ENCODE measurements around the gene PSMA2.

The PSMA2 gene

DNA sequence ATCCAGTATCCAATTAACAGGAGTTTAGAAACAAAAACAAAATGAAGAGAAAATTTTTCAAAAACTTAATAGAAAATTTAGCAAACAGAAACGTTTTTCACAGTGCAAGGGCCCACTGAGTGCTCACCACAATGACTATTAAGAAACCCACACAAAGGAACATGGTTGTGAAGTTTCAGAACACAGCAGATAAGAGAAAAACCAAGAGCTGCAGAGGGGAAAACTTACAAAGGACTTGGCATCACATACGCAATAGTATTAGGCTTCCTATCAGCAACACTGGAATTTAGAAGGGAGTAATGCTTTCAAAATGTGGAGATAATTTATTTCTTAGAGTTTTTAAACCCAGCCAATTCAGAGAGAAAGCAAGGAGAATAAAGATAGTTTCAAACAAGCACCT is 18.4 kb downstream of the PSMA2 start:
- H3K27ac ChIP-seq, result no peak overlapping the region
- POLR2A ChIA-PET (ENCODE audit: low non-redundant PET), result no interaction called here
- CTCF ChIA-PET, result interaction anchor here (0.6 kb wide), 1 partner anchor 816 kb away, joined by 4 read pairs; the partner anchor contains the start of gene COA1
- TF ChIP-seq, protein P1, sequence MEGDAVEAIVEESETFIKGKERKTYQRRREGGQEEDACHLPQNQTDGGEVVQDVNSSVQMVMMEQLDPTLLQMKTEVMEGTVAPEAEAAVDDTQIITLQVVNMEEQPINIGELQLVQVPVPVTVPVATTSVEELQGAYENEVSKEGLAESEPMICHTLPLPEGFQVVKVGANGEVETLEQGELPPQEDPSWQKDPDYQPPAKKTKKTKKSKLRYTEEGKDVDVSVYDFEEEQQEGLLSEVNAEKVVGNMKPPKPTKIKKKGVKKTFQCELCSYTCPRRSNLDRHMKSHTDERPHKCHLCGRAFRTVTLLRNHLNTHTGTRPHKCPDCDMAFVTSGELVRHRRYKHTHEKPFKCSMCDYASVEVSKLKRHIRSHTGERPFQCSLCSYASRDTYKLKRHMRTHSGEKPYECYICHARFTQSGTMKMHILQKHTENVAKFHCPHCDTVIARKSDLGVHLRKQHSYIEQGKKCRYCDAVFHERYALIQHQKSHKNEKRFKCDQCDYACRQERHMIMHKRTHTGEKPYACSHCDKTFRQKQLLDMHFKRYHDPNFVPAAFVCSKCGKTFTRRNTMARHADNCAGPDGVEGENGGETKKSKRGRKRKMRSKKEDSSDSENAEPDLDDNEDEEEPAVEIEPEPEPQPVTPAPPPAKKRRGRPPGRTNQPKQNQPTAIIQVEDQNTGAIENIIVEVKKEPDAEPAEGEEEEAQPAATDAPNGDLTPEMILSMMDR (conservative IDR thresholded peaks at IDR 0.05; ENCODE audit: low read depth), result no peak
- no peak for DNase-seq (ENCODE audit: low spot score)

DNA sequence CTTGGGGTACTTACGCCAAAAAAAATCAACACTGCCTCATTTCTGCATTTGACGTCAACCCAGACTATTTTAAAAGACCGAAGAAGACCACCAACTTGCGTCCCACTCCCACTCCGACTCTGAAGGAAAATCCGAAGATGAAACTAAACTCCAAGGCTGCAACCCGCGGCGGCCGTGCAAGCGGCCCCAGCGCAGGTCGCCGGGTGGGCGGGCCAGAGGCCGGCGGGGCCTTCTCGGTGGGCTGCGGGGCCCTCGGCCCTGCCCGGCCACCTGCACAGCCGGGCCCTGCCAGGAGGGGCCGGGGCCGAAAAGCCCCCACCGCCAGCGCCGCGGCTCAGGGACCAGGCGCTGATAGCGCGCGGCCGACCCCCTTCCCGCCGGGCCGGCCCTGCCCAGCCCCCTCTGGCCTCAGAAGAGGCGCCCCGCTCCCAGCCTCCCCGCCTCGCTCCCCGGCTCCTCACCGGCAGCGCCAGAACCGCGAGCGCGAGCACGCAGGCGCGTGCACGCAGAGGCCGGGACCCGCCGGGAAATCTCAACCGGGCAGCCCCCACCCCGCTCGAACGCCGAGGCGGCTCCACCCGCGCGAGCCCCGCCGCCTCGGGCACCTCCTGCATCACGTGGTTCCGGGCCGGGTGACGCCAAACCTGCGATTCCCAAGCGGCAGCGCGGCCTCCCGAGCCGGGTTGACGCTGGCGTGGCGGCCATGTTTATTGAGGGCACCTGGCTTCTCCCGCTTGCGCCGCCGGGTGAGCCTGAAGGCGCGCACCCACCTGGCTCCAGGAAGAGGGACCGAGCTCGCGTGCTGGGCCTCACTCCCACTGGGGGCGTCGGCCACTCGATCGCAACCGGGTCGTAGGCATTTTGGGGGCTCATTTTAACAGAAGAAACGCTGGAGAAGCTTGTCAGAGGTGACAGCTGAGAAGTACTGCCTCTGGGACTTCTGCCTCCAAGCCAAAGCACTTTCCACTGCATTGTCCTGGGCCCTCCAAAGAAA is 20.2 kb downstream of the PSMA2 start, which contains the start of gene C7orf25:
Gene C7orf25, minus strand, starts transcription at position 617 of the 994 bp plus-strand sequence. CDS start 1,170 bp downstream, outside the sequence.
- POLR2A ChIA-PET (ENCODE audit: low non-redundant PET), result no interaction called here
- DNase-seq (ENCODE audit: low spot score), result peak; percentile 95
- H3K27ac ChIP-seq, result peak within 1 kb of the TSS; percentile 80
- CTCF ChIA-PET, result no interaction called here
- TF ChIP-seq, protein P1 (conservative IDR thresholded peaks at IDR 0.05; ENCODE audit: low read depth), result no peak

DNA sequence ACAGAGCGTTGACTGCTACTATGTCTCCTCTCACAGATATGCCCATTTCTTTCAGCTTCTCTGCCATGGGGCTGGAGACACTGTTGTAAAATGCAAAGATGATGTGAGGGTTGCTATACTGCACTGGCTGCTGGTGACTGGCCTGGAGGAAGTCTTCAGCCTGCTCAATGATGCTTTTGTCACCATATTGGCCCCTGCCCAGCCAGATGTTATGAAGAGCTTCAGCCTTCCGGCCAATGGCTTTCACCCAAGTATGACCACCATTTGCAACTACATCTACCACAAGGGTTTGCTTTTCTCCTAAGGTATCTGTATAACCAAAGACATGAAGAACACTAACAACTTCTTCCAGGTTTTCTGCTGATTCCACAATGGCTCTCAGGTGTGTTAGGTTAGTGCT is 21.7 kb downstream of the PSMA2 start:
- TF ChIP-seq, protein P1 (conservative IDR thresholded peaks at IDR 0.05; ENCODE audit: low read depth), result no peak
- no peak for DNase-seq (ENCODE audit: low spot score)
- ChIA-PET CTCF (interaction anchor here (1.3 kb wide), 1 partner anchor 968 kb away, joined by 3 read pairs; no protein-coding TSS in a partner anchor), POLR2A (ENCODE audit: low non-redundant PET) (interaction anchor here (0.7 kb wide), 1 partner anchor 22 kb away, joined by 4 read pairs; the partner anchor contains the start of genes MRPL32 and PSMA2)
- H3K27ac ChIP-seq, result no peak overlapping the region

DNA sequence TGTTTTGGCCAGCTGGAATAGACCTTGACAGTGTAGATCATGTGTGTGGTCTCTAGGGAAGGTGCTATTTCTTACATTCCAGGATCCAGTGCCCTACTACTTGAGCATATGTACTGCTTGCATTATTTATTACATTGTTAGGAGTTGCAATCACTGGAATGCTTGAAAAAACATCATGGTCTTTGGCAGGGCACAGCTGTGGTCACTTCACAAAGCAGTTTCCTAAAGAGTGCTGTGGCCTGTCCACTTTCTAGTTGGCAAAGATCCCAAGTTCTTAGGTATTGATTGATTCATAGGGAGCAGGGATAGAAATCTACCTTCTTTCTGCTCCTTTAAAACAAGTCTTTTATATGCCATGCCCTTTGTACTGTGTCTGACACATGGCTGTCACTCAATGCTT is 24.7 kb downstream of the PSMA2 start:
- POLR2A ChIA-PET (ENCODE audit: low non-redundant PET), result no interaction called here
- TF ChIP-seq, protein P1 (conservative IDR thresholded peaks at IDR 0.05; ENCODE audit: low read depth), result no peak
- no peak overlapping the region for H3K27ac ChIP-seq
- CTCF ChIA-PET, result interaction anchor here (0.6 kb wide), 1 partner anchor 968 kb away, joined by 3 read pairs; no protein-coding TSS in a partner anchor
- no peak for DNase-seq (ENCODE audit: low spot score)

DNA sequence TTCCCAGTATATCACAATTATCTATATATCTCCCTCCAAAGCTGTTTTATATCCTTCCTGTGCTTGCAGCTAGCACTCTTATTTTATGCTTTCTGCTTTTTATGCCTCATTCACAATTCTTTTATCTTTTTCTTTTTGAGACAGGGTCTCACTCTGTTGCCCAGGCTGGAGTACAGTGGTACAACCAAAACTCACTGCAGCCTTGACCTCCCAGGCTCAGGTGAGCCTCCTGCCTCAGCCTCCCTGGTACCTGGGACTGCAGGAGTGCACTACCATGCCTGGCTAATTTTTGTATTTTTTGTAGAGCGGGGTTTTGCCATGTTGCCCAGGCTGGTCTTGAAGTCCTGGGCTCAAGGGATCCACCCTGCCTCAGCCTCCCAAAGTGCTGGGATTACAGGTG is 25.8 kb downstream of the PSMA2 start:
- H3K27ac ChIP-seq, result no peak overlapping the region
- no peak for DNase-seq (ENCODE audit: low spot score)
- ChIA-PET CTCF (interaction anchor here (0.6 kb wide), 1 partner anchor 677 kb away, joined by 3 read pairs; the partner anchor contains the start of gene STK17A), POLR2A (ENCODE audit: low non-redundant PET) (no interaction called here)
- TF ChIP-seq, protein P1 (conservative IDR thresholded peaks at IDR 0.05; ENCODE audit: low read depth), result no peak

DNA sequence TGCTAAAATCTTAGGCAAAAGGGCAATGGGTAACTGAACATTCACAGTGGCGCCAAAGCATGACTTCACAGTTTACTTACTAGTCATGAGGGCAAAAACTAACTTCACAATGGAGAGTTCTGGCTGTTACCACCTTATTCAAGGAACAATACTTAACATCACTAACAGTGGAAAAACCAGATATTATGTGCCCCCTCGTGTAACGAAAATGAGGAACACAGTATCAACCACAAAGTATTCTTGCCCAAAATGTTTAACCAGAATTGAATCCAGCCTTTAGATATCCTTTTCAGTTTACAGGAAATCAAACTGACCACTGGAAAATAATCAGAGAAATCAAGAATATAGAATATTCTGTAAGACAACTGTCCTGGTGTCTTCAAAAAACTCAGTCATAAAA is 29.6 kb downstream of the PSMA2 start:
- TF ChIP-seq, protein P1 (conservative IDR thresholded peaks at IDR 0.05; ENCODE audit: low read depth), result no peak
- POLR2A ChIA-PET (ENCODE audit: low non-redundant PET), result no interaction called here

More for the DNA sequence above, 29.6 kb downstream of the PSMA2 start:
- no peak overlapping the region for H3K27ac ChIP-seq
- no peak for DNase-seq (ENCODE audit: low spot score)
- CTCF ChIA-PET, result no interaction called here
